ENCODE results near the gene PLEKHO1.

- TF ChIP-seq ZNF274 (IDR thresholded peaks at IDR 0.05; ENCODE audit: low read depth, low read length) = no peak
- TF ChIP-seq YY1 (IDR thresholded peaks at IDR 0.05; ENCODE audit: insufficient read depth, insufficient read length) = no peak
- TF ChIP-seq SUZ12 (IDR thresholded peaks at IDR 0.05; ENCODE audit: extremely low read depth, insufficient read depth, insufficient read length) = no peak
These were observed 15.1 kb downstream of the PLEKHO1 start for GRCh38 chr1:150164779-150165178.

Data from NT2/D1 (cell line).